GM21515 (cell line): ENCODE results near the gene EFCC1.

Experiments used
- ATAC-seq: cut with Tn5 transposase; IDR thresholded peaks from one replicate; pipeline ENCODE4 v1.9.1; 2021; ENCODE audit not compliant: unreplicated experiment

Gene EFCC1

GRCh38 chr3:129013491-129013891 is 12.4 kb downstream of the EFCC1 start:
- no peak for ATAC-seq

- no peak for ATAC-seq
Measured at GRCh38 chr3:129014148-129014547, 13.0 kb downstream of the EFCC1 start.

- ATAC-seq, result no peak
Measured at GRCh38 chr3:129014793-129015345, 13.8 kb downstream of the EFCC1 start.

GRCh38 chr3:129015388-129016105 is 14.4 kb downstream of the EFCC1 start:
- no peak for ATAC-seq

GRCh38 chr3:129016356-129016719 is 15.2 kb downstream of the EFCC1 start:
- ATAC-seq, result no peak

GRCh38 chr3:129016720-129017483 is 15.8 kb downstream of the EFCC1 start:
- no peak for ATAC-seq

- ATAC-seq, result no peak
Measured at GRCh38 chr3:129017484-129017899, 16.4 kb downstream of the EFCC1 start.

GRCh38 chr3:129018271-129018670 is 17.2 kb downstream of the EFCC1 start:
- no peak for ATAC-seq

- no peak for ATAC-seq
Measured at GRCh38 chr3:129018751-129019150, 17.6 kb downstream of the EFCC1 start.

- ATAC-seq, result no peak
Measured at GRCh38 chr3:129019266-129019665, 18.2 kb downstream of the EFCC1 start.

- no peak for ATAC-seq
Measured at GRCh38 chr3:129020691-129021090, 19.6 kb downstream of the EFCC1 start.

- ATAC-seq, result no peak
Measured at GRCh38 chr3:129021140-129021551, 20.0 kb downstream of the EFCC1 start.

GRCh38 chr3:129022114-129023007 is 21.3 kb downstream of the EFCC1 start:
- ATAC-seq, result no peak

- ATAC-seq, result no peak
Measured at GRCh38 chr3:129023008-129023358, 21.9 kb downstream of the EFCC1 start.

GRCh38 chr3:129023909-129024308 is 22.8 kb downstream of the EFCC1 start:
- ATAC-seq, result no peak

GRCh38 chr3:129025108-129025507 is 24.0 kb downstream of the EFCC1 start:
- ATAC-seq, result no peak

- no peak for ATAC-seq
Measured at GRCh38 chr3:129025691-129026435, 24.8 kb downstream of the EFCC1 start.

GRCh38 chr3:129026728-129027543 is 25.8 kb downstream of the EFCC1 start:
- peak; percentile 97 for ATAC-seq

GRCh38 chr3:129027544-129027880 is 26.4 kb downstream of the EFCC1 start:
- no peak for ATAC-seq

GRCh38 chr3:129028866-129029265 is 27.8 kb downstream of the EFCC1 start:
- ATAC-seq, result no peak
